Progenitor cell of endocrine pancreas (in vitro differentiated cells): Measurements from ENCODE around the gene CCDC175. TPM values are rescaled to one million over a fixed set of nuclear protein-coding genes. Genes with fewer than 3 reads are reported as not detected.

Experiments used
- DNase-seq: peaks from one replicate; pipeline ENCODE4 v3.0.0; 2021; ENCODE audit warnings: low spot score; ENCODE audit not compliant: unreplicated experiment
- H3K27ac Mint-ChIP-seq: 2 replicates; pipeline ENCODE4 v1.8.0; 2021; ENCODE audit warnings: mild to moderate bottlenecking, moderate library complexity, mixed read lengths
- H3K27me3 Mint-ChIP-seq: 2 replicates; pipeline ENCODE4 v1.8.0; 2021; ENCODE audit warnings: mixed read lengths
- H3K36me3 Mint-ChIP-seq: 2 replicates; pipeline ENCODE4 v1.8.0; 2022; ENCODE audit warnings: mixed read lengths; ENCODE audit not compliant: insufficient read depth
- H3K4me1 Mint-ChIP-seq: 2 replicates; pipeline ENCODE4 v1.8.0; 2021; ENCODE audit warnings: low read depth, mixed read lengths
- H3K4me3 Mint-ChIP-seq: 2 replicates; pipeline ENCODE4 v1.8.0; 2021; ENCODE audit warnings: low read depth, mild to moderate bottlenecking, moderate library complexity, mixed read lengths
- H3K9me3 Mint-ChIP-seq: 2 replicates; pipeline ENCODE4 v1.8.0; 2021; ENCODE audit warnings: low read depth, mixed read lengths
- total RNA-seq: library from RNA; stranded (reverse); gene quantifications from 2 replicates; pipeline ENCODE4 v1.2.1, GENCODE V29; 2021
- TF ChIP-seq, protein P1 (sequence below): fragments of 200-600 bp; sonication (generic); IDR thresholded peaks from one replicate; pipeline ENCODE4 v1.5.0; 2021; ENCODE audit warnings: antibody characterized with exemption, mild to moderate bottlenecking; ENCODE audit not compliant: unreplicated experiment

The CCDC175 gene
- total RNA-seq, 1 donor from 2014 or later = 0.26 TPM

GRCh38 chr14:59464486-59465315 is 111.9 kb downstream of the CCDC175 start:
- Mint-ChIP-seq H3K27me3 (peaks cover 22% of the 10 kb centered on the region), H3K36me3 (peaks cover 10% of the 10 kb centered on the region), H3K9me3 (no peaks in the 10 kb centered on the region), H3K4me1 (peaks cover 4% of the 10 kb centered on the region), H3K27ac (no peak overlapping the region), H3K4me3 (peak overlapping the region; percentile 78)
- TF ChIP-seq, protein P1, sequence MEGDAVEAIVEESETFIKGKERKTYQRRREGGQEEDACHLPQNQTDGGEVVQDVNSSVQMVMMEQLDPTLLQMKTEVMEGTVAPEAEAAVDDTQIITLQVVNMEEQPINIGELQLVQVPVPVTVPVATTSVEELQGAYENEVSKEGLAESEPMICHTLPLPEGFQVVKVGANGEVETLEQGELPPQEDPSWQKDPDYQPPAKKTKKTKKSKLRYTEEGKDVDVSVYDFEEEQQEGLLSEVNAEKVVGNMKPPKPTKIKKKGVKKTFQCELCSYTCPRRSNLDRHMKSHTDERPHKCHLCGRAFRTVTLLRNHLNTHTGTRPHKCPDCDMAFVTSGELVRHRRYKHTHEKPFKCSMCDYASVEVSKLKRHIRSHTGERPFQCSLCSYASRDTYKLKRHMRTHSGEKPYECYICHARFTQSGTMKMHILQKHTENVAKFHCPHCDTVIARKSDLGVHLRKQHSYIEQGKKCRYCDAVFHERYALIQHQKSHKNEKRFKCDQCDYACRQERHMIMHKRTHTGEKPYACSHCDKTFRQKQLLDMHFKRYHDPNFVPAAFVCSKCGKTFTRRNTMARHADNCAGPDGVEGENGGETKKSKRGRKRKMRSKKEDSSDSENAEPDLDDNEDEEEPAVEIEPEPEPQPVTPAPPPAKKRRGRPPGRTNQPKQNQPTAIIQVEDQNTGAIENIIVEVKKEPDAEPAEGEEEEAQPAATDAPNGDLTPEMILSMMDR = no peak
- DNase-seq = peak; percentile 67

- Mint-ChIP-seq H3K27me3 (peaks cover 22% of the 10 kb centered on the region), H3K9me3 (no peaks in the 10 kb centered on the region), H3K27ac (peak overlapping the region; percentile 75), H3K36me3 (peaks cover 10% of the 10 kb centered on the region), H3K4me3 (peak overlapping the region; percentile 78), H3K4me1 (peaks cover 4% of the 10 kb centered on the region)
- TF ChIP-seq, protein P1 = no peak
- DNase-seq = no peak
Observed at GRCh38 chr14:59463787-59464485, 112.7 kb downstream of the CCDC175 start.

GRCh38 chr14:59461891-59462290 is 114.7 kb downstream of the CCDC175 start:
- TF ChIP-seq, protein P1 = no peak
- Mint-ChIP-seq H3K4me3 (no peak overlapping the region), H3K4me1 (peaks cover 4% of the 10 kb centered on the region), H3K36me3 (peaks cover 18% of the 10 kb centered on the region), H3K9me3 (peaks cover 5% of the 10 kb centered on the region), H3K27ac (no peak overlapping the region), H3K27me3 (peaks cover 22% of the 10 kb centered on the region)
- DNase-seq = no peak

GRCh38 chr14:59460378-59460777 is 116.2 kb downstream of the CCDC175 start:
- H3K27me3 Mint-ChIP-seq = peaks cover 16% of the 10 kb centered on the region
- TF ChIP-seq, protein P1 = no peak
- no peak overlapping the region for H3K27ac Mint-ChIP-seq
- H3K4me1 Mint-ChIP-seq = peaks cover 2% of the 10 kb centered on the region
- H3K36me3 Mint-ChIP-seq = peaks cover 25% of the 10 kb centered on the region
- DNase-seq = no peak
- no peak overlapping the region for H3K4me3 Mint-ChIP-seq
- peaks cover 5% of the 10 kb centered on the region for H3K9me3 Mint-ChIP-seq

DNA sequence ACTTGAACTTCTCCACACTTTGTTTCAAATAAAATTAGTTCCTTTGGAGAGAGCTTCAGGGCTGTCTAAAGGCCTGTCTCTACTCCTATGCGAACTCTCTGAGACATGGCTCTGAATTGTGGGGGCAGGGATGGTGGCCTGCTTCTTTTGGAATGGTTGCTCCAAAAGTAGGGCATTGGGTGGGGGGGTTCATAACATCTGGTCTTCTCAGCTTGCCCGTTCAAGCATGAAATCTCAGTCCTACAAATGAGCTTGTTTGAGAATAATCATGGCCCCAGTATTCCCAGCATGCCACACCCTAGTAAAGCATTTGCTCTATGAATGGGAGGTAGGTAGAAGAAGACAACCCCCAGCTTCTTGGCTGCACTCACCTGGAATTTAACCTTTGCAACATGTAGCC is 118.1 kb downstream of the CCDC175 start:
- TF ChIP-seq, protein P1 = no peak
- Mint-ChIP-seq H3K9me3 (peaks cover 5% of the 10 kb centered on the region), H3K4me1 (no peaks in the 10 kb centered on the region), H3K27me3 (peaks cover 12% of the 10 kb centered on the region), H3K4me3 (no peak overlapping the region), H3K36me3 (peaks cover 25% of the 10 kb centered on the region), H3K27ac (no peak overlapping the region)
- DNase-seq = no peak
